Epithelial cell of proximal tubule (primary cell): ENCODE data around the gene ESR1. TPM values are rescaled to one million over a fixed set of nuclear protein-coding genes. Genes with fewer than 3 reads are reported as not detected.
"Not testable (repeated sequence)": the region's sequence is repeated elsewhere in the genome, so short reads cannot be mapped to it uniquely, and the experiment has no call there.

Source experiments
- DNase-seq: peaks from one replicate; pipeline ENCODE4 v3.0.0-alpha.2; 2011; ENCODE audit warnings: low read depth
- H3K4me3 ChIP-seq: 2 replicates; pipeline ENCODE4 v1.5.1; 2011; ENCODE audit warnings: low read depth, mild to moderate bottlenecking, low read length
- CTCF ChIP-seq: conservative IDR thresholded peaks from 2 replicates; pipeline ENCODE4 v1.5.1; 2012; ENCODE audit warnings: low read depth, mild to moderate bottlenecking, low read length
- total RNA-seq: library from RNA; depleted of rRNA; stranded (reverse); fragments of >200 nt; gene quantifications from 2 replicates; pipeline ENCODE4 v1.2.3, GENCODE V29; 2015

The ESR1 gene
- total RNA-seq, 1 donor from 2014 or later = not detected

GRCh38 chr6:152022303-152022702 is 214.8 kb downstream of the ESR1 start:
- DNase-seq = no peak
- no peak for TF ChIP-seq CTCF
- no peak overlapping the region for H3K4me3 ChIP-seq

GRCh38 chr6:152023613-152024012 is 216.1 kb downstream of the ESR1 start:
- TF ChIP-seq CTCF = no peak
- H3K4me3 ChIP-seq = no peak overlapping the region
- DNase-seq = no peak

- DNase-seq = no peak
- no peak overlapping the region for H3K4me3 ChIP-seq
- TF ChIP-seq CTCF = no peak
Measured at GRCh38 chr6:152026291-152026690, 218.8 kb downstream of the ESR1 start.

GRCh38 chr6:152026744-152027143 is 219.3 kb downstream of the ESR1 start:
- DNase-seq, H3K4me3 ChIP-seq: not testable (repeated sequence)

GRCh38 chr6:152033765-152034164 is 226.3 kb downstream of the ESR1 start:
- not testable (repeated sequence) for DNase-seq, H3K4me3 ChIP-seq

GRCh38 chr6:152034631-152035030 is 227.1 kb downstream of the ESR1 start:
- no peak overlapping the region for H3K4me3 ChIP-seq
- no peak for TF ChIP-seq CTCF
- DNase-seq = no peak

GRCh38 chr6:152046118-152046517 is 238.6 kb downstream of the ESR1 start:
- TF ChIP-seq CTCF = no peak
- no peak overlapping the region for H3K4me3 ChIP-seq

GRCh38 chr6:152048921-152049320 is 241.4 kb downstream of the ESR1 start:
- DNase-seq = no peak
- TF ChIP-seq CTCF = no peak
- H3K4me3 ChIP-seq = no peak overlapping the region

More at GRCh38 chr6:152046118-152046517, 238.6 kb downstream of the ESR1 start:
- DNase-seq = no peak
